ENCODE data around the gene PTPRK. TPM values are rescaled to one million over a fixed set of nuclear protein-coding genes. Genes with fewer than 3 reads are reported as not detected.

PTPRK gene
- total and polyA plus RNA-seq, 2 experiments from 2014 or later, result 26.9 to 56.4 TPM

DNA sequence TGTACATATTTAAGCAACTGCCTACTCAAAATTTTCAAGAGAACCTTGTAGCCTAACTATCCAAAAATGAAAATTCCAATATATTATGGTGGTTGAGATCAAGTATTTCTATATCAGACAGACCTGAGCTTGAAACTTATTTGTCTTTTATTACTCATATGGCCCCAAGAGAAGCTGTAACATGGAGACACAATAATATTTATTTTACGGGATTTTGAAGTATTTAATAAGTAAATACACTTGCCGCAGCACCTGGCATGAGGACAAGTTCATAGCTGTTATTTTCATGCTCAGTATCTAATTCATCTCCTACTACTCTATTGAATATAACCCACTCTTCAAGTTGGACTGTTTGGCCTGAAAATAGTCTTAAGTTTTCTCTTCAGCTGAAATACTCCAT is 28.0 kb downstream of the PTPRK start (continued):
- TF ChIP-seq, protein P1, sequence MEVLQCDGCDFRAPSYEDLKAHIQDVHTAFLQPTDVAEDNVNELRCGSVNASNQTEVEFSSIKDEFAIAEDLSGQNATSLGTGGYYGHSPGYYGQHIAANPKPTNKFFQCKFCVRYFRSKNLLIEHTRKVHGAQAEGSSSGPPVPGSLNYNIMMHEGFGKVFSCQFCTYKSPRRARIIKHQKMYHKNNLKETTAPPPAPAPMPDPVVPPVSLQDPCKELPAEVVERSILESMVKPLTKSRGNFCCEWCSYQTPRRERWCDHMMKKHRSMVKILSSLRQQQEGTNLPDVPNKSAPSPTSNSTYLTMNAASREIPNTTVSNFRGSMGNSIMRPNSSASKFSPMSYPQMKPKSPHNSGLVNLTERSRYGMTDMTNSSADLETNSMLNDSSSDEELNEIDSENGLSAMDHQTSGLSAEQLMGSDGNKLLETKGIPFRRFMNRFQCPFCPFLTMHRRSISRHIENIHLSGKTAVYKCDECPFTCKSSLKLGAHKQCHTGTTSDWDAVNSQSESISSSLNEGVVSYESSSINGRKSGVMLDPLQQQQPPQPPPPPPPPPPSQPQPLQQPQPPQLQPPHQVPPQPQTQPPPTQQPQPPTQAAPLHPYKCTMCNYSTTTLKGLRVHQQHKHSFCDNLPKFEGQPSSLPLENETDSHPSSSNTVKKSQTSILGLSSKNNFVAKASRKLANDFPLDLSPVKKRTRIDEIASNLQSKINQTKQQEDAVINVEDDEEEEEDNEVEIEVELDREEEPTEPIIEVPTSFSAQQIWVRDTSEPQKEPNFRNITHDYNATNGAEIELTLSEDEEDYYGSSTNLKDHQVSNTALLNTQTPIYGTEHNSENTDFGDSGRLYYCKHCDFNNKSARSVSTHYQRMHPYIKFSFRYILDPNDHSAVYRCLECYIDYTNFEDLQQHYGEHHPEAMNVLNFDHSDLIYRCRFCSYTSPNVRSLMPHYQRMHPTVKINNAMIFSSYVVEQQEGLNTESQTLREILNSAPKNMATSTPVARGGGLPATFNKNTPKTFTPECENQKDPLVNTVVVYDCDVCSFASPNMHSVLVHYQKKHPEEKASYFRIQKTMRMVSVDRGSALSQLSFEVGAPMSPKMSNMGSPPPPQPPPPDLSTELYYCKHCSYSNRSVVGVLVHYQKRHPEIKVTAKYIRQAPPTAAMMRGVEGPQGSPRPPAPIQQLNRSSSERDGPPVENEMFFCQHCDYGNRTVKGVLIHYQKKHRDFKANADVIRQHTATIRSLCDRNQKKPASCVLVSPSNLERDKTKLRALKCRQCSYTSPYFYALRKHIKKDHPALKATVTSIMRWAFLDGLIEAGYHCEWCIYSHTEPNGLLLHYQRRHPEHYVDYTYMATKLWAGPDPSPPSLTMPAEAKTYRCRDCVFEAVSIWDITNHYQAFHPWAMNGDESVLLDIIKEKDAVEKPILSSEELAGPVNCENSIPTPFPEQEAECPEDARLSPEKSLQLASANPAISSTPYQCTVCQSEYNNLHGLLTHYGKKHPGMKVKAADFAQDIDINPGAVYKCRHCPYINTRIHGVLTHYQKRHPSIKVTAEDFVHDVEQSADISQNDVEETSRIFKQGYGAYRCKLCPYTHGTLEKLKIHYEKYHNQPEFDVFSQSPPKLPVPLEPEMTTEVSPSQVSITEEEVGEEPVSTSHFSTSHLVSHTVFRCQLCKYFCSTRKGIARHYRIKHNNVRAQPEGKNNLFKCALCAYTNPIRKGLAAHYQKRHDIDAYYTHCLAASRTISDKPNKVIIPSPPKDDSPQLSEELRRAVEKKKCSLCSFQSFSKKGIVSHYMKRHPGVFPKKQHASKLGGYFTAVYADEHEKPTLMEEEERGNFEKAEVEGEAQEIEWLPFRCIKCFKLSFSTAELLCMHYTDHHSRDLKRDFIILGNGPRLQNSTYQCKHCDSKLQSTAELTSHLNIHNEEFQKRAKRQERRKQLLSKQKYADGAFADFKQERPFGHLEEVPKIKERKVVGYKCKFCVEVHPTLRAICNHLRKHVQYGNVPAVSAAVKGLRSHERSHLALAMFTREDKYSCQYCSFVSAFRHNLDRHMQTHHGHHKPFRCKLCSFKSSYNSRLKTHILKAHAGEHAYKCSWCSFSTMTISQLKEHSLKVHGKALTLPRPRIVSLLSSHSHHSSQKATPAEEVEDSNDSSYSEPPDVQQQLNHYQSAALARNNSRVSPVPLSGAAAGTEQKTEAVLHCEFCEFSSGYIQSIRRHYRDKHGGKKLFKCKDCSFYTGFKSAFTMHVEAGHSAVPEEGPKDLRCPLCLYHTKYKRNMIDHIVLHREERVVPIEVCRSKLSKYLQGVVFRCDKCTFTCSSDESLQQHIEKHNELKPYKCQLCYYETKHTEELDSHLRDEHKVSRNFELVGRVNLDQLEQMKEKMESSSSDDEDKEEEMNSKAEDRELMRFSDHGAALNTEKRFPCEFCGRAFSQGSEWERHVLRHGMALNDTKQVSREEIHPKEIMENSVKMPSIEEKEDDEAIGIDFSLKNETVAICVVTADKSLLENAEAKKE (CRISPR knock-in tag; IDR thresholded peaks at IDR 0.05), result no peak
- TF ChIP-seq NANOG (IDR thresholded peaks at IDR 0.05; ENCODE audit: borderline replicate concordance) (no peak), POLR2AphosphoS5 (IDR thresholded peaks at IDR 0.05; ENCODE audit: low read depth) (no peak)
- TF ChIP-seq, protein P2, sequence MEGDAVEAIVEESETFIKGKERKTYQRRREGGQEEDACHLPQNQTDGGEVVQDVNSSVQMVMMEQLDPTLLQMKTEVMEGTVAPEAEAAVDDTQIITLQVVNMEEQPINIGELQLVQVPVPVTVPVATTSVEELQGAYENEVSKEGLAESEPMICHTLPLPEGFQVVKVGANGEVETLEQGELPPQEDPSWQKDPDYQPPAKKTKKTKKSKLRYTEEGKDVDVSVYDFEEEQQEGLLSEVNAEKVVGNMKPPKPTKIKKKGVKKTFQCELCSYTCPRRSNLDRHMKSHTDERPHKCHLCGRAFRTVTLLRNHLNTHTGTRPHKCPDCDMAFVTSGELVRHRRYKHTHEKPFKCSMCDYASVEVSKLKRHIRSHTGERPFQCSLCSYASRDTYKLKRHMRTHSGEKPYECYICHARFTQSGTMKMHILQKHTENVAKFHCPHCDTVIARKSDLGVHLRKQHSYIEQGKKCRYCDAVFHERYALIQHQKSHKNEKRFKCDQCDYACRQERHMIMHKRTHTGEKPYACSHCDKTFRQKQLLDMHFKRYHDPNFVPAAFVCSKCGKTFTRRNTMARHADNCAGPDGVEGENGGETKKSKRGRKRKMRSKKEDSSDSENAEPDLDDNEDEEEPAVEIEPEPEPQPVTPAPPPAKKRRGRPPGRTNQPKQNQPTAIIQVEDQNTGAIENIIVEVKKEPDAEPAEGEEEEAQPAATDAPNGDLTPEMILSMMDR (conservative IDR thresholded peaks at IDR 0.05; ENCODE audit: low read depth in 2 of 2), result no peak

DNA sequence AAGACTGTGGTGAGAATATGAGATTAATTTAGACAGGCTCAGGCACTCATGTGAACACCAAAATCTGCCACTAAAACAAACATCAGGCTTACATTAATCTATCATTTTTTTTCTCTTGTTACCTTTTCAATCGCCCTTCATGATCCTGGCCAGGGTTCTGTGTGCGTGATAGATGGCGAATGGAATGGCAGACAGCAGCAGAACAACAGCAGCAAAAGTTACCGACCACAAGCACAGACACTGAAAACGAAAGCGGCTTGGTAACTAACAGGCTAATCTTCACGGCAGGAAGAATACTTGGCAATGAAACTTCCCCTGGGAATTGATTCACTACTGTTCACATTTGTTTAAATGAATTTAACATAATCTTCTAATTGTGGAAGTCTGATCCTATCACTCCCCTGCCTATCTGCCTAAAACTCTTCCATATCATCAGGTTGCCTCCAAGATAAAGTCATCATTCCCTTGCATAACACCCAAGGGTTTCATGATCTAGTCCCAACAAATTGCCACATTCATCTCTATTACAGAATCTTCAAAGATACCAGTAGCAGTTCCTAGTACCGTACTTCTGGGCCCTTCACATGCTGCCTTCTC is 28.7 kb downstream of the PTPRK start:
- H3K79me2 ChIP-seq (replicated peaks; ENCODE audit: insufficient read depth), result peaks cover 78% of the 10 kb centered on the region
- peaks cover 52% of the 10 kb centered on the region for H3K4me1 ChIP-seq (ENCODE audit: insufficient read depth)
- ATAC-seq, result no peak; the same call in 2 of the 3 replicates
- Mint-ChIP-seq H3K36me3 (ENCODE audit: low read depth) (peaks cover 3% of the 10 kb centered on the region; the same call in 1 of the 3 replicates), H3K27ac (no peak overlapping the region), H3K27me3 (ENCODE audit: insufficient read depth, low read depth, poor library complexity) (no peaks in the 10 kb centered on the region), H3K4me1 (peaks cover 52% of the 10 kb centered on the region), H3K9me3 (no peaks in the 10 kb centered on the region), H3K4me3 (no peak overlapping the region)
- H3K4me2 ChIP-seq, result peak overlapping the region; percentile 53
- no peak overlapping the region for H3K4me3 ChIP-seq
- no peaks in the 10 kb centered on the region for H3K36me3 ChIP-seq (ENCODE audit: insufficient read depth)
- peaks cover 16% of the 10 kb centered on the region for H4K20me1 ChIP-seq (replicated peaks; ENCODE audit: insufficient read depth)
- peak overlapping the region; percentile 59; the same call in 1 of the 2 replicates for H3K27ac ChIP-seq (ENCODE audit: low read depth)
- H3K9me2 ChIP-seq (ENCODE audit: insufficient read depth), result no peaks in the 10 kb centered on the region
- H2AFZ ChIP-seq, result no peak overlapping the region
- no peak for DNase-seq (ENCODE audit: low spot score)
- no peaks in the 10 kb centered on the region for H3K27me3 ChIP-seq (ENCODE audit: insufficient read depth)
- H3F3A ChIP-seq (replicated peaks; ENCODE audit: low read depth), result no peaks in the 10 kb centered on the region
- TF ChIP-seq NANOG (IDR thresholded peaks at IDR 0.05; ENCODE audit: borderline replicate concordance) (no peak), JUNB (IDR thresholded peaks at IDR 0.05; ENCODE audit: unreplicated experiment) (no peak), STAT1 (IDR thresholded peaks at IDR 0.05; ENCODE audit: unreplicated experiment) (no peak), EZH2 (IDR thresholded peaks at IDR 0.05; ENCODE audit: low read depth, unreplicated experiment) (no peak), ZNF114 (CRISPR knock-in tag; IDR thresholded peaks at IDR 0.05) (no peak), POLR2AphosphoS5 (IDR thresholded peaks at IDR 0.05; ENCODE audit: low read depth) (no peak), EZH2phosphoT487 (IDR thresholded peaks at IDR 0.05; ENCODE audit: unreplicated experiment) (no peak)
- TF ChIP-seq, protein P3, sequence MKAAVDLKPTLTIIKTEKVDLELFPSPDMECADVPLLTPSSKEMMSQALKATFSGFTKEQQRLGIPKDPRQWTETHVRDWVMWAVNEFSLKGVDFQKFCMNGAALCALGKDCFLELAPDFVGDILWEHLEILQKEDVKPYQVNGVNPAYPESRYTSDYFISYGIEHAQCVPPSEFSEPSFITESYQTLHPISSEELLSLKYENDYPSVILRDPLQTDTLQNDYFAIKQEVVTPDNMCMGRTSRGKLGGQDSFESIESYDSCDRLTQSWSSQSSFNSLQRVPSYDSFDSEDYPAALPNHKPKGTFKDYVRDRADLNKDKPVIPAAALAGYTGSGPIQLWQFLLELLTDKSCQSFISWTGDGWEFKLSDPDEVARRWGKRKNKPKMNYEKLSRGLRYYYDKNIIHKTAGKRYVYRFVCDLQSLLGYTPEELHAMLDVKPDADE (IDR thresholded peaks at IDR 0.05), result no peak
- TF ChIP-seq, protein P4, sequence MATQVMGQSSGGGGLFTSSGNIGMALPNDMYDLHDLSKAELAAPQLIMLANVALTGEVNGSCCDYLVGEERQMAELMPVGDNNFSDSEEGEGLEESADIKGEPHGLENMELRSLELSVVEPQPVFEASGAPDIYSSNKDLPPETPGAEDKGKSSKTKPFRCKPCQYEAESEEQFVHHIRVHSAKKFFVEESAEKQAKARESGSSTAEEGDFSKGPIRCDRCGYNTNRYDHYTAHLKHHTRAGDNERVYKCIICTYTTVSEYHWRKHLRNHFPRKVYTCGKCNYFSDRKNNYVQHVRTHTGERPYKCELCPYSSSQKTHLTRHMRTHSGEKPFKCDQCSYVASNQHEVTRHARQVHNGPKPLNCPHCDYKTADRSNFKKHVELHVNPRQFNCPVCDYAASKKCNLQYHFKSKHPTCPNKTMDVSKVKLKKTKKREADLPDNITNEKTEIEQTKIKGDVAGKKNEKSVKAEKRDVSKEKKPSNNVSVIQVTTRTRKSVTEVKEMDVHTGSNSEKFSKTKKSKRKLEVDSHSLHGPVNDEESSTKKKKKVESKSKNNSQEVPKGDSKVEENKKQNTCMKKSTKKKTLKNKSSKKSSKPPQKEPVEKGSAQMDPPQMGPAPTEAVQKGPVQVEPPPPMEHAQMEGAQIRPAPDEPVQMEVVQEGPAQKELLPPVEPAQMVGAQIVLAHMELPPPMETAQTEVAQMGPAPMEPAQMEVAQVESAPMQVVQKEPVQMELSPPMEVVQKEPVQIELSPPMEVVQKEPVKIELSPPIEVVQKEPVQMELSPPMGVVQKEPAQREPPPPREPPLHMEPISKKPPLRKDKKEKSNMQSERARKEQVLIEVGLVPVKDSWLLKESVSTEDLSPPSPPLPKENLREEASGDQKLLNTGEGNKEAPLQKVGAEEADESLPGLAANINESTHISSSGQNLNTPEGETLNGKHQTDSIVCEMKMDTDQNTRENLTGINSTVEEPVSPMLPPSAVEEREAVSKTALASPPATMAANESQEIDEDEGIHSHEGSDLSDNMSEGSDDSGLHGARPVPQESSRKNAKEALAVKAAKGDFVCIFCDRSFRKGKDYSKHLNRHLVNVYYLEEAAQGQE (IDR thresholded peaks at IDR 0.05; ENCODE audit: unreplicated experiment), result no peak
